SK-N-SH (cell line): ENCODE results near the gene GPC5. TPM values are rescaled to one million over a fixed set of nuclear protein-coding genes. Genes with fewer than 3 reads are reported as not detected.

Experiments
- CTCF ChIA-PET: fragments of 300-600, 350-600 bp; formaldehyde crosslinking; extraction: SDS; loops from one replicate; lab custom pipeline; 2021; lab: Yijun Ruan, JAX
- POLR2A ChIA-PET: fragments of 350-600 bp; sonication (Branson Sonifier 250); formaldehyde crosslinking; extraction: SDS; loops from one replicate; lab custom pipeline; 2020; ENCODE audit warnings: antibody characterized with exemption, inconsistent platforms; lab: Yijun Ruan, JAX
- DNase-seq: peaks from one replicate; pipeline ENCODE4 v3.0.0; 2012
- H2AFZ ChIP-seq: fragments of 200-600 bp; sonication (generic); 2 replicates; pipeline ENCODE4 v1.8.1; 2016; ENCODE audit warnings: antibody characterized with exemption, mild to moderate bottlenecking, low read depth
- H3F3A ChIP-seq: fragments of 200-600 bp; sonication (generic); replicated peaks from 2 replicates; pipeline ENCODE3; 2016; ENCODE audit warnings: antibody characterized with exemption, mild to moderate bottlenecking; ENCODE audit not compliant: insufficient read depth
- H3K27ac ChIP-seq, 2 experiments: fragments of 200-500 bp in 1 of 2; fragments of 200-600 bp in 1 of 2; sonication (Bioruptor generic) in 1 of 2; sonication (generic), shearing (Covaris generic) in 1 of 2; 2 replicates each; pipeline versions ENCODE4 v1.5.1 to v1.6.1; 2014 to 2016; ENCODE audit warnings: low read depth in 2 of 2, inconsistent platforms in 1 of 2, low read length in 1 of 2, mild to moderate bottlenecking in 1 of 2, mixed read lengths in 1 of 2
- H3K27me3 ChIP-seq: fragments of 200-600 bp; sonication (generic), shearing (Covaris generic); 2 replicates; pipeline ENCODE4 v1.6.1; 2016; ENCODE audit warnings: mixed run types; ENCODE audit not compliant: insufficient read depth
- H3K36me3 ChIP-seq, 2 experiments: fragments of 200-500 bp in 1 of 2; fragments of 200-600 bp in 1 of 2; sonication (Bioruptor generic) in 1 of 2; sonication (generic) in 1 of 2; replicated peaks in 1 of 2; 2 replicates each; pipeline versions ENCODE3 to v1.5.1; 2014 to 2016; ENCODE audit warnings: low read length in 1 of 2, mild to moderate bottlenecking in 1 of 2; ENCODE audit not compliant: insufficient read depth in 2 of 2, control insufficient read depth in 1 of 2
- H3K4me1 ChIP-seq, 2 experiments: fragments of 200-500 bp in 1 of 2; fragments of 200-600 bp in 1 of 2; sonication (Bioruptor generic) in 1 of 2; sonication (generic), shearing (Covaris generic) in 1 of 2; 2 replicates each; pipeline versions ENCODE4 v1.5.1 to v1.6.1; 2014 to 2016; ENCODE audit warnings: low read depth in 1 of 2, low read length in 1 of 2, mixed run types in 1 of 2; ENCODE audit not compliant: insufficient read depth in 2 of 2, control insufficient read depth in 1 of 2
- H3K4me2 ChIP-seq: fragments of 200-600 bp; sonication (generic), shearing (Covaris generic); 2 replicates; pipeline ENCODE4 v1.6.1; 2017; ENCODE audit warnings: mixed run types
- H3K4me3 ChIP-seq, 2 experiments: fragments of 200-500 bp in 1 of 2; fragments of 200-600 bp in 1 of 2; sonication (Bioruptor generic) in 1 of 2; sonication (generic), shearing (Covaris generic) in 1 of 2; 2 replicates each; pipeline versions ENCODE4 v1.5.1 to v1.8.1; 2014 to 2016; ENCODE audit warnings: low read depth in 2 of 2, inconsistent platforms in 1 of 2, low read length in 1 of 2, mild to moderate bottlenecking in 1 of 2, mixed read lengths in 1 of 2, moderate library complexity in 1 of 2
- H3K79me2 ChIP-seq: fragments of 200-600 bp; sonication (generic); 2 replicates; pipeline ENCODE4 v1.8.1; 2017; ENCODE audit warnings: mild to moderate bottlenecking; ENCODE audit not compliant: insufficient read depth
- H3K9ac ChIP-seq: fragments of 200-600 bp; sonication (generic); 2 replicates; pipeline ENCODE4 v1.6.1; 2017; ENCODE audit warnings: mixed run types
- H3K9me2 ChIP-seq: fragments of 200-600 bp; sonication (generic); 2 replicates; pipeline ENCODE4 v1.6.1; 2017; ENCODE audit warnings: mixed run types
- H3K9me3 ChIP-seq: fragments of 200-600 bp; sonication (generic); 2 replicates; pipeline ENCODE4 v1.6.1; 2017; ENCODE audit warnings: mixed run types, mild to moderate bottlenecking, moderate library complexity
- H4K20me1 ChIP-seq: fragments of 200-600 bp; sonication (generic); 2 replicates; pipeline ENCODE4 v1.6.1; 2017; ENCODE audit warnings: mild to moderate bottlenecking, mixed run types; ENCODE audit not compliant: insufficient read depth
- CHD2 ChIP-seq: fragments of 150-350 bp; IDR thresholded peaks from 2 replicates; pipeline ENCODE4 v1.6.1; 2018; ENCODE audit warnings: low read length; ENCODE audit not compliant: partially characterized antibody
- ELF1 ChIP-seq: IDR thresholded peaks from 2 replicates; pipeline ENCODE4 v1.4.0; 2012
- EP300 ChIP-seq, 2 experiments: IDR thresholded peaks; 2 replicates each; pipeline versions ENCODE4 v1.4.0 to v1.6.1; 2012; ENCODE audit warnings: borderline replicate concordance in 1 of 2, low read depth in 1 of 2, low read length in 1 of 2
- FOSL2 ChIP-seq: IDR thresholded peaks from 2 replicates; pipeline ENCODE4 v1.4.0; 2012; ENCODE audit warnings: low read depth, mild to moderate bottlenecking, moderate library complexity, borderline replicate concordance
- FOXJ3 ChIP-seq: sonication (generic); formaldehyde crosslinking; IDR thresholded peaks from 2 replicates; pipeline ENCODE4 v1.5.1; 2020; ENCODE audit warnings: mild to moderate bottlenecking, missing genetic modification reagents
- IRF3 ChIP-seq: fragments of 150-350 bp; IDR thresholded peaks from 2 replicates; pipeline ENCODE4 v1.6.1; 2016; ENCODE audit warnings: mild to moderate bottlenecking, low read depth, low read length
- JUND ChIP-seq: IDR thresholded peaks from 2 replicates; pipeline ENCODE4 v1.4.0; 2012
- NFIC ChIP-seq: IDR thresholded peaks from 2 replicates; pipeline ENCODE4 v1.4.0; 2012; ENCODE audit warnings: borderline replicate concordance
- POLR2AphosphoS5 ChIP-seq: IDR thresholded peaks from 2 replicates; pipeline ENCODE4 v1.6.1; 2012; ENCODE audit warnings: low read depth, low read length
- RAD21 ChIP-seq: IDR thresholded peaks from 2 replicates; pipeline ENCODE4 v1.6.1; 2012; ENCODE audit warnings: mild to moderate bottlenecking, low read length
- TCF12 ChIP-seq: IDR thresholded peaks from 2 replicates; pipeline ENCODE4 v1.4.0; 2012
- USF2 ChIP-seq: fragments of 150-350 bp; IDR thresholded peaks from 2 replicates; pipeline ENCODE4 v1.6.1; 2017; ENCODE audit warnings: antibody characterized with exemption, low read length, low read depth, borderline replicate concordance
- YY1 ChIP-seq: IDR thresholded peaks from 2 replicates; pipeline ENCODE4 v1.4.0; 2012; ENCODE audit warnings: low read depth, mild to moderate bottlenecking
- WGBS: methylation state at CpG from one replicate; pipeline ENCODE4 v1.1.6; 2017; ENCODE audit warnings: low lambda C conversion rate; 5-methylcytosine and 5-hydroxymethylcytosine counted together
- polyA plus RNA-seq, 3 experiments: library from polyadenylated mRNA; depleted of rRNA; stranded (reverse); fragments of >200 nt; gene quantifications; 2 replicates each; pipeline ENCODE4 v1.2.3, GENCODE V29; 2012
- TF ChIP-seq, protein P1 (sequence below): fragments of 200-600 bp; sonication (generic); IDR thresholded peaks from 2 replicates; pipeline ENCODE4 v1.6.1; 2017; ENCODE audit warnings: antibody characterized with exemption, mild to moderate bottlenecking, moderate library complexity
- TF ChIP-seq, protein P2 (sequence below): IDR thresholded peaks from 2 replicates; pipeline ENCODE4 v1.6.1; 2012; ENCODE audit warnings: mild to moderate bottlenecking, low read depth, low read length, moderate library complexity

Gene GPC5
- polyA plus RNA-seq, 1 of the 3 experiments (the other 2 are of a cell fraction): 0.03 TPM

DNA sequence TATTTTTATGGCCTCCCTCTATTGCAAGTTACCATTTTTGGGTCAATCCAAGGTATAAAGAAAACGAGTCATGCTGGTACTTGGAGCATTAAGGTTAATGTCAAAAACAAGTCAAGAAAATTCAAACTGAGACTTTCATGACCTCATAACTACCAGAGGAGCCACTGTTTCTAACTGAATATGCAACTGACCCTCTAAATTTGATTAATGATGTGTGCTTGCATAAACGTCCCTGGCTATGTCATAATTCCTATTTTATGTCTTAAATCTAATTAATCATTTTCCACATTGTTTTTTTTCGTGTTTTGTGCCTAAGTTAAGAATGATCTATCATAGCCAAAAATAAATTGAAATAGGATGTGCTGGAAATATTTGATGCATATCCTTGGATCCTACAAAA, 1431.5 kb downstream of the GPC5 start:
- CTCF ChIA-PET: no interaction called here
- Histone ChIP-seq H4K20me1 (no peaks in the 10 kb centered on the region), H2AFZ (no peak overlapping the region), H3K79me2 (no peaks in the 10 kb centered on the region), H3K27me3 (no peaks in the 10 kb centered on the region), H3K36me3 (no peaks in the 10 kb centered on the region), H3K4me3 (no peak overlapping the region), H3K4me2 (no peak overlapping the region), H3K4me1 (peaks cover 0 to 3% of the 10 kb centered on the region in 2 experiments; a peak in 1 of 4 replicates), H3K27ac (no peak overlapping the region), H3K9me2 (no peaks in the 10 kb centered on the region), H3K9ac (no peak overlapping the region), H3K9me3 (no peaks in the 10 kb centered on the region), H3F3A (no peaks in the 10 kb centered on the region)
- POLR2A ChIA-PET: no interaction called here
- no peak for TF ChIP-seq FOXJ3
- TF ChIP-seq, protein P1, sequence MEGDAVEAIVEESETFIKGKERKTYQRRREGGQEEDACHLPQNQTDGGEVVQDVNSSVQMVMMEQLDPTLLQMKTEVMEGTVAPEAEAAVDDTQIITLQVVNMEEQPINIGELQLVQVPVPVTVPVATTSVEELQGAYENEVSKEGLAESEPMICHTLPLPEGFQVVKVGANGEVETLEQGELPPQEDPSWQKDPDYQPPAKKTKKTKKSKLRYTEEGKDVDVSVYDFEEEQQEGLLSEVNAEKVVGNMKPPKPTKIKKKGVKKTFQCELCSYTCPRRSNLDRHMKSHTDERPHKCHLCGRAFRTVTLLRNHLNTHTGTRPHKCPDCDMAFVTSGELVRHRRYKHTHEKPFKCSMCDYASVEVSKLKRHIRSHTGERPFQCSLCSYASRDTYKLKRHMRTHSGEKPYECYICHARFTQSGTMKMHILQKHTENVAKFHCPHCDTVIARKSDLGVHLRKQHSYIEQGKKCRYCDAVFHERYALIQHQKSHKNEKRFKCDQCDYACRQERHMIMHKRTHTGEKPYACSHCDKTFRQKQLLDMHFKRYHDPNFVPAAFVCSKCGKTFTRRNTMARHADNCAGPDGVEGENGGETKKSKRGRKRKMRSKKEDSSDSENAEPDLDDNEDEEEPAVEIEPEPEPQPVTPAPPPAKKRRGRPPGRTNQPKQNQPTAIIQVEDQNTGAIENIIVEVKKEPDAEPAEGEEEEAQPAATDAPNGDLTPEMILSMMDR: no peak
- no peak for TF ChIP-seq FOSL2
- no peak for TF ChIP-seq NFIC
- TF ChIP-seq TCF12: no peak
- no peak for TF ChIP-seq ELF1
- no peak for TF ChIP-seq EP300 (IDR thresholded peaks at IDR 0.05; ENCODE audit: borderline replicate concordance in 1 of 2, low read depth in 1 of 2, low read length in 1 of 2)
- no peak for TF ChIP-seq JUND
- TF ChIP-seq CHD2: no peak
- TF ChIP-seq RAD21: no peak
- TF ChIP-seq YY1: no peak
- no peak for TF ChIP-seq POLR2AphosphoS5
- no peak for TF ChIP-seq USF2
- no peak for TF ChIP-seq IRF3
- TF ChIP-seq, protein P2, sequence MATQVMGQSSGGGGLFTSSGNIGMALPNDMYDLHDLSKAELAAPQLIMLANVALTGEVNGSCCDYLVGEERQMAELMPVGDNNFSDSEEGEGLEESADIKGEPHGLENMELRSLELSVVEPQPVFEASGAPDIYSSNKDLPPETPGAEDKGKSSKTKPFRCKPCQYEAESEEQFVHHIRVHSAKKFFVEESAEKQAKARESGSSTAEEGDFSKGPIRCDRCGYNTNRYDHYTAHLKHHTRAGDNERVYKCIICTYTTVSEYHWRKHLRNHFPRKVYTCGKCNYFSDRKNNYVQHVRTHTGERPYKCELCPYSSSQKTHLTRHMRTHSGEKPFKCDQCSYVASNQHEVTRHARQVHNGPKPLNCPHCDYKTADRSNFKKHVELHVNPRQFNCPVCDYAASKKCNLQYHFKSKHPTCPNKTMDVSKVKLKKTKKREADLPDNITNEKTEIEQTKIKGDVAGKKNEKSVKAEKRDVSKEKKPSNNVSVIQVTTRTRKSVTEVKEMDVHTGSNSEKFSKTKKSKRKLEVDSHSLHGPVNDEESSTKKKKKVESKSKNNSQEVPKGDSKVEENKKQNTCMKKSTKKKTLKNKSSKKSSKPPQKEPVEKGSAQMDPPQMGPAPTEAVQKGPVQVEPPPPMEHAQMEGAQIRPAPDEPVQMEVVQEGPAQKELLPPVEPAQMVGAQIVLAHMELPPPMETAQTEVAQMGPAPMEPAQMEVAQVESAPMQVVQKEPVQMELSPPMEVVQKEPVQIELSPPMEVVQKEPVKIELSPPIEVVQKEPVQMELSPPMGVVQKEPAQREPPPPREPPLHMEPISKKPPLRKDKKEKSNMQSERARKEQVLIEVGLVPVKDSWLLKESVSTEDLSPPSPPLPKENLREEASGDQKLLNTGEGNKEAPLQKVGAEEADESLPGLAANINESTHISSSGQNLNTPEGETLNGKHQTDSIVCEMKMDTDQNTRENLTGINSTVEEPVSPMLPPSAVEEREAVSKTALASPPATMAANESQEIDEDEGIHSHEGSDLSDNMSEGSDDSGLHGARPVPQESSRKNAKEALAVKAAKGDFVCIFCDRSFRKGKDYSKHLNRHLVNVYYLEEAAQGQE: no peak
- no peak for DNase-seq
- 10% methylated on average over 3 of the region's 3 CpGs for WGBS
